Mesendoderm (in vitro differentiated cells): ENCODE measurements around the gene ABTB2.
A peak's percentile ranks its signal among the peaks of the same experiment; 100 is the strongest.

Source experiments
- DNase-seq: peaks from one replicate; pipeline ENCODE4 v3.0.0; 2013
- H2AK5ac ChIP-seq: 2 replicates; pipeline ENCODE4 v1.6.1; 2013; ENCODE audit warnings: low read length, inconsistent platforms
- H2BK120ac ChIP-seq: 2 replicates; pipeline ENCODE4 v1.6.1; 2013; ENCODE audit warnings: low read depth, mild to moderate bottlenecking, low read length, moderate library complexity, mixed read lengths
- H2BK15ac ChIP-seq: replicated peaks from 2 replicates; pipeline ENCODE4 v1.6.1; 2013; ENCODE audit warnings: low read depth, mild to moderate bottlenecking, moderate library complexity
- H2BK5ac ChIP-seq: 2 replicates; pipeline ENCODE4 v1.6.1; 2013; ENCODE audit warnings: low read length, inconsistent platforms
- H3K18ac ChIP-seq: 2 replicates; pipeline ENCODE4 v1.6.1; 2013; ENCODE audit warnings: mild to moderate bottlenecking, low read length, mixed read lengths
- H3K23ac ChIP-seq: one replicate; pipeline ENCODE4 v1.6.1; 2013; ENCODE audit warnings: low read length
- H3K27ac ChIP-seq: 2 replicates; pipeline ENCODE4 v1.5.1; 2013; ENCODE audit warnings: low read depth, mild to moderate bottlenecking, inconsistent platforms, low read length, moderate library complexity
- H3K27me3 ChIP-seq: 2 replicates; pipeline ENCODE4 v1.6.1; 2013; ENCODE audit warnings: low read length, control low read depth, mild to moderate bottlenecking, inconsistent platforms; ENCODE audit not compliant: insufficient read depth, poor library complexity
- H3K36me3 ChIP-seq: 2 replicates; pipeline ENCODE4 v1.6.1; 2013; ENCODE audit warnings: low read length, inconsistent platforms; ENCODE audit not compliant: control insufficient read depth, insufficient read depth
- H3K4ac ChIP-seq: one replicate; pipeline ENCODE4 v1.6.1; 2013; ENCODE audit warnings: low read depth, mild to moderate bottlenecking, low read length, moderate library complexity
- H3K4me1 ChIP-seq: 2 replicates; pipeline ENCODE4 v1.6.1; 2013; ENCODE audit warnings: low read depth, low read length, inconsistent platforms; ENCODE audit not compliant: control insufficient read depth
- H3K4me2 ChIP-seq: 2 replicates; pipeline ENCODE4 v1.6.1; 2013; ENCODE audit warnings: low read length
- H3K4me3 ChIP-seq: 2 replicates; pipeline ENCODE4 v1.5.1; 2013; ENCODE audit warnings: mild to moderate bottlenecking, low read length
- H3K56ac ChIP-seq: one replicate; pipeline ENCODE4 v1.6.1; 2013; ENCODE audit warnings: low read length
- H3K79me1 ChIP-seq: 2 replicates; pipeline ENCODE4 v1.6.1; 2013; ENCODE audit warnings: low read length, inconsistent platforms
- H3K79me2 ChIP-seq: 2 replicates; pipeline ENCODE4 v1.6.1; 2013; ENCODE audit warnings: mild to moderate bottlenecking, low read length; ENCODE audit not compliant: control insufficient read depth, insufficient read depth
- H3K9ac ChIP-seq: 2 replicates; pipeline ENCODE4 v1.6.1; 2013; ENCODE audit warnings: low read length, inconsistent platforms
- H4K5ac ChIP-seq: one replicate; pipeline ENCODE4 v1.6.1; 2013; ENCODE audit warnings: low read length
- H4K8ac ChIP-seq: one replicate; pipeline ENCODE4 v1.6.1; 2013; ENCODE audit warnings: low read depth, mild to moderate bottlenecking, control low read depth, low read length, moderate library complexity
- WGBS: extraction: QIAGEN DNeasy Blood & Tissue Kit; methylation state at CpG from one replicate; pipeline ENCODE4 v1.1.7; 2013; ENCODE audit warnings: low lambda C conversion rate, missing lambda C conversion rate; ENCODE audit not compliant: insufficient coverage; ENCODE audit errors: extremely low coverage; 5-methylcytosine and 5-hydroxymethylcytosine counted together

The ABTB2 gene

DNA sequence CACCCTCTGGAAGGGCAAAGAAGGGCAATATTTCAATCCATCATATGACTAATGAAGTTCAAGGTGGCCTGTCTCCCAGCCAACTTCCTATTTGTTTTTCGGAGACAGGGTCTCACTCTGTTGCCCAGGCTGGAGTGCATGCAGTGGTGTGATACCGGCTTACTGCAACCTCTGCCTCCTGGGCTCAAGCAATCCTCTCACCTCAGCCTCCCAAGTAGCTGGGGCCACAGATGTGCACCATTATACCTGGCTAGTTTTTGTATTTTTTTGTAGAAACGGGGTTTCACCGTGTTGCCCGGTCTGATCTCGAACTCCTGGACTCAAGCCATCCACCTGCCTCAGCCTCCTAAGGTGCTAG, 13.4 kb downstream of the ABTB2 start:
- Histone ChIP-seq H3K18ac (no peak overlapping the region), H3K27me3 (no peaks in the 10 kb centered on the region), H3K27ac (no peak overlapping the region), H3K4me3 (no peak overlapping the region), H3K79me1 (no peaks in the 10 kb centered on the region), H2BK120ac (no peak overlapping the region), H3K36me3 (no peaks in the 10 kb centered on the region), H3K4me2 (no peak overlapping the region), H4K8ac (no peak overlapping the region), H2BK15ac (no peak overlapping the region), H4K5ac (no peak overlapping the region), H3K4ac (no peak overlapping the region), H3K23ac (no peak overlapping the region), H3K79me2 (no peaks in the 10 kb centered on the region), H2AK5ac (no peak overlapping the region), H3K4me1 (no peaks in the 10 kb centered on the region), H3K56ac (no peak overlapping the region), H2BK5ac (no peak overlapping the region), H3K9ac (no peak overlapping the region)
- no CpG with 5 or more reads among the region's 6 CpGs for WGBS
- DNase-seq = no peak

DNA sequence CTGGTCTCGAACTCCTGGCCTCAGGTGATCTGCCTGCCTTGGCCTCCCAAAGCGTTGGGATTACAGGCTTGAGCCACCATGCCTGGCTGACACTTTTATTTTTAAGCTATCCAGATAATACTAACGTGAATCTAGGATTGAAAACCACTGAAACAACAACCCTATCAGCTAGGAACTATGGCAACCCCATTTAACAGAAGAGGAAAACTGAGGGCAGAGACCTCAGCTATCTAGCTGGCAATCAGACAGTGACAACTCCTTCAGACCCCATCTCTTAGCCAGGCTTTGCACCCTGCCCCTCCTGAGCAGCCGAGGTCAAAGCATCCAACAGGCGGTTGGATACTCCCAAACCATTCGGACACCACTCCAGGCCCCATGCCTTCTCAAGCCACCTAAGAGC, 14.1 kb downstream of the ABTB2 start:
- H3K27me3 ChIP-seq = no peaks in the 10 kb centered on the region

DNA sequence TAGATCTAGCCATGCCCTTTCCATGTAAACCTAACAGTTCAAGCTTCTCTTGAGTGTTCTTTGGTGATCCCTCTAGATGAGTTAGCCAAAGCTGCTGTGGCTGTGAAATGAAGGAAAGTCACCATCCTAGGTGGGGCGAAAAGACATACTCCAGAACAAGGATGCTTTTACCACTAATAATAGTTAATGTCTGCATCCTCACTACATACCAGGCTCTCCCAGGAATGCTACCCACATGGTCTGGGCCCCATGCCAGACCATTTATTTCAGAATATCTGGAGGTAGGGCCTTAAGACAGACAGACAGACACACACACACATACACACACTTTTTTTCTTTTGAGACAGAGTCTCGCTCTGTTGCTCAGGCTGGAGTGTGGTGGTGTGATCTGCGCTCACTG, 14.7 kb downstream of the ABTB2 start:
- H3K4me3 ChIP-seq = no peak overlapping the region
- H3K56ac ChIP-seq = no peak overlapping the region
- DNase-seq = no peak
- H4K5ac ChIP-seq = no peak overlapping the region
- H3K36me3 ChIP-seq = no peaks in the 10 kb centered on the region
- no peak overlapping the region for H2BK120ac ChIP-seq
- no peaks in the 10 kb centered on the region for H3K79me2 ChIP-seq
- H3K18ac ChIP-seq = no peak overlapping the region
- no peaks in the 10 kb centered on the region for H3K79me1 ChIP-seq
- H2AK5ac ChIP-seq = no peak overlapping the region
- H3K4me1 ChIP-seq = no peaks in the 10 kb centered on the region
- H3K27me3 ChIP-seq = no peaks in the 10 kb centered on the region
- no peak overlapping the region for H2BK15ac ChIP-seq
- no peak overlapping the region for H3K23ac ChIP-seq
- H2BK5ac ChIP-seq = no peak overlapping the region
- H3K27ac ChIP-seq = no peak overlapping the region
- WGBS = no CpG with 5 or more reads among the region's 3 CpGs
- H3K9ac ChIP-seq = no peak overlapping the region
- H4K8ac ChIP-seq = no peak overlapping the region
- H3K4me2 ChIP-seq = no peak overlapping the region
- no peak overlapping the region for H3K4ac ChIP-seq

More for the DNA sequence above, 14.1 kb downstream of the ABTB2 start:
- Histone ChIP-seq H2BK120ac (no peak overlapping the region), H3K4me1 (no peaks in the 10 kb centered on the region), H3K4me2 (no peak overlapping the region), H3K79me1 (no peaks in the 10 kb centered on the region), H2AK5ac (no peak overlapping the region), H3K79me2 (no peaks in the 10 kb centered on the region), H2BK5ac (no peak overlapping the region), H2BK15ac (no peak overlapping the region), H4K5ac (no peak overlapping the region), H3K23ac (no peak overlapping the region), H3K36me3 (no peaks in the 10 kb centered on the region), H3K9ac (no peak overlapping the region), H3K27ac (no peak overlapping the region), H3K4ac (no peak overlapping the region), H3K4me3 (no peak overlapping the region), H4K8ac (no peak overlapping the region), H3K18ac (no peak overlapping the region), H3K56ac (no peak overlapping the region)
- no CpG with 5 or more reads among the region's 6 CpGs for WGBS
- no peak for DNase-seq

DNA sequence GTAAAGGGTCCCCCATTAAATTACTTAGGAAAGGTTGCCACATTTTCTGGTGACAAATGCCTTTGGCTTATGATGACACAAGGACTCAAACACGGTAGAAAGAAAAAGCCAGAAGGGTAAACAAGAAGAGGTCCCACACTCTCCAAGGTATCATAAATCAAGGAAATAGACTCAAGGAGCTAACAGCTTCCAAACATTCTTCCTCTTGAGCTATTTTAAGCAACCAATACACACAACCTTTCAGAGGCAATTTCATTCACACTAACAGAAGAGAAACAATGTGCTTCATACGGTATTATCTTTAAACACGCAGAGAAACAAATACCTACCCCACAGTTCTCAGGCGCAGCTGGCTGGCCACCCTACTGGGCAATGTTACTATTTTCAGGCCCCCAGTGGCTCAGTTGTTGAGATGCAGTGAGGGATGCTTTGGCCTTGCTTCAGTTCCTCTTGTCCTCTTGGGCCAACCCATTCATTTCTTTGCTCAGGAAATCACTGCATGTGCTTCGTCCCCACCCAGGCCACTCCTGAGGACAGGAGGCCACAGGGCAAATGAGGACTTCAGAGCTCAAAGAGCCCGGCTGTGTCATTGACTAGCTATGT, 15.8 kb downstream of the ABTB2 start:
- WGBS = no CpG with 5 or more reads among the region's 6 CpGs
- Histone ChIP-seq H2BK120ac (no peak overlapping the region), H2BK5ac (no peak overlapping the region), H4K5ac (no peak overlapping the region), H3K23ac (no peak overlapping the region), H3K4me2 (no peak overlapping the region), H2BK15ac (no peak overlapping the region), H3K56ac (no peak overlapping the region), H3K79me2 (no peaks in the 10 kb centered on the region), H4K8ac (no peak overlapping the region), H3K4me1 (no peaks in the 10 kb centered on the region), H3K18ac (no peak overlapping the region), H3K79me1 (no peaks in the 10 kb centered on the region), H3K36me3 (no peaks in the 10 kb centered on the region), H3K27me3 (no peaks in the 10 kb centered on the region), H3K4me3 (no peak overlapping the region), H3K27ac (peak overlapping the region; percentile 46), H3K9ac (no peak overlapping the region), H3K4ac (no peak overlapping the region), H2AK5ac (no peak overlapping the region)
- DNase-seq = peak; percentile 59

DNA sequence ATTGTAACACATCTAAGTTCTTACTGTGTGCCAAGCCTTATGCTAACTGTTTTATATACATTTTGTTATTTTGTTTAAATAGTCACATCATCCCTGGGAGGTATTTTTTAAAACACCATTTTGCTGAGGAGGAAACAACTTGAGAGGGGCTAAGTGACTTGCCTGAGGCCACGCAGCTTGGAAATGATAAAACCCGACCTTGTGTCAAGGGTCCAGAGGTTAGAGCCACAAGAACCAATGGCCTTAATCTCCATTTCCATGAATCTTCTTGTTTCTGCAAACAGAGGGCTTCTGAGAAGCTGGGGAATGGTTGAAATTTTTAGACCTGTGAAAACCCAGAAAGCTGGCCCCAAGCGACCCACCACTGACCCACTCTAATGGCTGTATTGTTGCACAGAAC, 16.7 kb downstream of the ABTB2 start:
- Histone ChIP-seq H3K23ac (no peak overlapping the region), H3K4me2 (no peak overlapping the region), H4K5ac (no peak overlapping the region), H3K18ac (no peak overlapping the region), H3K27me3 (no peaks in the 10 kb centered on the region), H2BK15ac (no peak overlapping the region), H3K27ac (no peak overlapping the region), H3K4me3 (no peak overlapping the region), H3K4ac (no peak overlapping the region), H4K8ac (no peak overlapping the region), H3K36me3 (no peaks in the 10 kb centered on the region), H3K4me1 (no peaks in the 10 kb centered on the region), H3K9ac (no peak overlapping the region), H3K56ac (no peak overlapping the region), H2AK5ac (no peak overlapping the region), H2BK120ac (no peak overlapping the region), H2BK5ac (no peak overlapping the region), H3K79me1 (no peaks in the 10 kb centered on the region), H3K79me2 (no peaks in the 10 kb centered on the region)
- DNase-seq = no peak
- no CpG with 5 or more reads among the region's 3 CpGs for WGBS

DNA sequence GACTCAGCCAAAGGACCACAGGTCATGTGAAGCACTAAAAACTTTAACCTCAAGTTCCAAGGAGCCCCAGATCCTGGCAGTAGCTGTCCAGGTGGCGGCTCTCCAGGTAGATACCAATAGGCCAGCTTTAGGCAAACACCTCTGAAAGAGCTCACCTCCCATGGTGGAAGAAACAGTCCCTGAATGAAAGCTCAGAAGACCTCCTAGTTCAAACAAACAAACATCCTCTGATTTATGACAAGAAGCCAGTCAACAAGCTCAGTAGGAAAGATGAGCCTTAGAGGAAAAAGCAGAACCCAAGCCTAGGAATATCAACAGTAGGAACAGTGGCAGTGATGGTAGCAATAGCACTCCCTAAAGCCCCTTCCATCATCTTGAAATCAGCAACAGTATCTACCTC, 17.2 kb downstream of the ABTB2 start:
- H3K27ac ChIP-seq = no peak overlapping the region
- no peak overlapping the region for H2BK15ac ChIP-seq
- H3K23ac ChIP-seq = no peak overlapping the region
- no CpG with 5 or more reads among the region's 1 CpG for WGBS
- H3K79me2 ChIP-seq = no peaks in the 10 kb centered on the region
- H2BK5ac ChIP-seq = no peak overlapping the region
- H3K56ac ChIP-seq = no peak overlapping the region
- no peak overlapping the region for H3K18ac ChIP-seq
- no peak for DNase-seq
- H3K4me3 ChIP-seq = no peak overlapping the region
- no peak overlapping the region for H3K4me2 ChIP-seq
- no peaks in the 10 kb centered on the region for H3K27me3 ChIP-seq
- H4K5ac ChIP-seq = no peak overlapping the region
- no peak overlapping the region for H3K9ac ChIP-seq
- H3K79me1 ChIP-seq = no peaks in the 10 kb centered on the region
- no peak overlapping the region for H3K4ac ChIP-seq
- H4K8ac ChIP-seq = no peak overlapping the region
- no peaks in the 10 kb centered on the region for H3K4me1 ChIP-seq
- H2AK5ac ChIP-seq = no peak overlapping the region
- no peaks in the 10 kb centered on the region for H3K36me3 ChIP-seq
- H2BK120ac ChIP-seq = no peak overlapping the region
